ENCODE data around the gene ROR2.

- TF ChIP-seq CTCF (IDR thresholded peaks at IDR 0.05): no peak
- no peak for TF ChIP-seq POLR2AphosphoS5 (IDR thresholded peaks at IDR 0.05; ENCODE audit: low read depth, low read length)
- no peak for TF ChIP-seq REST (IDR thresholded peaks at IDR 0.05; ENCODE audit: insufficient read depth in 1 of 2, low read depth in 2 of 2, low read length in 1 of 2)
- TF ChIP-seq SIN3A (IDR thresholded peaks at IDR 0.05; ENCODE audit: borderline replicate concordance, insufficient read depth, low read depth, low read length): no peak
These were observed 147.6 kb downstream of the ROR2 start for GRCh38 chr9:91802391-91802790.

All from Panc1 (cell line).